ENCODE data around the gene ARHGEF17. TPM values are rescaled to one million over a fixed set of nuclear protein-coding genes. Genes with fewer than 3 reads are reported as not detected.

ARHGEF17 gene
- polyA plus RNA-seq, 3 donors, result 0.16 to 1.2 (median 0.55) TPM

DNA sequence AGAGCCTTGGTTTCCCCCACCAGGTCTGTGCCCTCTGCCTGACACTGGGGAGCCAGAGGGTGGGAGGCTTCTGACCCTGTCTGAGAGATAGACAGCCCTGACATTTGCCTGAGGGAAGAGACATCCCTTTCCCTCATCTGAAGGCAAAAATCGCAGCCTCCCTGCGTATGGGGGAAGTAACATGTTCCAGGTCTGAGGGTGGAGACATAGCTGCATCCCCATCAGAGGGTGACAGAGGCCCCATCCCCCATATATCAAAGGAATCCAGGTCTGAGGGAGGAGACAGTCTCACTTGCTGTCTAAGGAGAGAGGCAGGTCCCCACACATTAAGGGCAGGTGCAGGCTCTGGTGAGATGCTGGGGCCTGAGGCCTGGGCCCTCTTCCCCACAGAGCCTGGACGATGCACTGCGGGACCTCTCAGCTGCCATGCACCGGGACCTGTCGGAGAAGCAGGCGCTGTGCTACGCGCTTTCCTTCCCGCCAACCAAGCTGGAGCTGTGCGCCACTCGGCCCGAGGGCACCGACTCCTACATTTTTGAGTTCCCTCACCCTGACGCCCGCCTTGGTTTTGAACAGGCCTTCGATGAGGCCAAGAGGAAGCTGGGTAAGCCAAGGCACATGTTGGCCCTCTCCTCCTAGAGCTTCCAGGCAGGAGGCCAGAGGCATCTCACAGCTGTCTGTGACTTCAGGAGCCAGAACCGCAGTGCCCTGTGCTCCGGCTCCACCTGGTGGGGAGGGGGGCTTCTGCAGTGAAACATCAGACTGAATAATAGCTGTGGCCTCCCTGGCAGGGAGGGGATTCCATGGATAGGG, 52.1 kb downstream of the ARHGEF17 start:
- no peaks in the 10 kb centered on the region for H3K27me3 ChIP-seq (ENCODE audit: control insufficient read depth in 2 of 2, insufficient read depth in 2 of 2, low read length in 2 of 2)
- Mint-ChIP-seq H3K27me3 (ENCODE audit: low read depth in 3 of 3) (peaks cover 0 to 5% (median 1%) of the 10 kb centered on the region in 3 donors), H3K27ac (no peak overlapping the region), H3K4me1 (no peaks in the 10 kb centered on the region), H3K36me3 (no peaks in the 10 kb centered on the region), H3K4me3 (no peak overlapping the region), H3K9me3 (no peaks in the 10 kb centered on the region)
- H4K20me1 ChIP-seq (ENCODE audit: insufficient read depth, low read length), result no peaks in the 10 kb centered on the region
- TF ChIP-seq CTCF (IDR thresholded peaks at IDR 0.05), result peak; percentile 30
- WGBS (ENCODE audit: insufficient coverage), result 98% methylated on average over 17 of the region's 19 CpGs
- no peaks in the 10 kb centered on the region for H3K9me3 ChIP-seq (replicated peaks in 1 of 2; ENCODE audit: control insufficient read depth in 1 of 2, insufficient read depth in 1 of 2, low read length in 2 of 2)
- H3K4me2 ChIP-seq (replicated peaks; ENCODE audit: extremely low read depth, low read length, poor library complexity, severe bottlenecking), result no peak overlapping the region
- H3K4me1 ChIP-seq (ENCODE audit: control insufficient read depth in 1 of 2, insufficient read depth in 2 of 2, low read length in 2 of 2), result no peaks in the 10 kb centered on the region
- H3K9ac ChIP-seq (ENCODE audit: insufficient read depth, low read length, poor library complexity, severe bottlenecking), result no peak overlapping the region
- H3K27ac ChIP-seq (ENCODE audit: low read depth in 1 of 2, low read length in 2 of 2), result no peak overlapping the region
- H3K79me2 ChIP-seq (ENCODE audit: insufficient read depth, low read length), result no peaks in the 10 kb centered on the region
- H2AFZ ChIP-seq (ENCODE audit: insufficient read depth, low read depth, low read length, poor library complexity, severe bottlenecking), result no peak overlapping the region
- no peak overlapping the region for H3K4me3 ChIP-seq (replicated peaks in 1 of 3; ENCODE audit: low read depth in 2 of 3, low read length in 3 of 3)
- intact Hi-C loops (cut with micrococcal nuclease), result no loop called here
- no peaks in the 10 kb centered on the region for H3K36me3 ChIP-seq (replicated peaks in 1 of 2; ENCODE audit: control insufficient read depth in 1 of 2, insufficient read depth in 2 of 2, low read length in 2 of 2)
- no peak for DNase-seq

DNA sequence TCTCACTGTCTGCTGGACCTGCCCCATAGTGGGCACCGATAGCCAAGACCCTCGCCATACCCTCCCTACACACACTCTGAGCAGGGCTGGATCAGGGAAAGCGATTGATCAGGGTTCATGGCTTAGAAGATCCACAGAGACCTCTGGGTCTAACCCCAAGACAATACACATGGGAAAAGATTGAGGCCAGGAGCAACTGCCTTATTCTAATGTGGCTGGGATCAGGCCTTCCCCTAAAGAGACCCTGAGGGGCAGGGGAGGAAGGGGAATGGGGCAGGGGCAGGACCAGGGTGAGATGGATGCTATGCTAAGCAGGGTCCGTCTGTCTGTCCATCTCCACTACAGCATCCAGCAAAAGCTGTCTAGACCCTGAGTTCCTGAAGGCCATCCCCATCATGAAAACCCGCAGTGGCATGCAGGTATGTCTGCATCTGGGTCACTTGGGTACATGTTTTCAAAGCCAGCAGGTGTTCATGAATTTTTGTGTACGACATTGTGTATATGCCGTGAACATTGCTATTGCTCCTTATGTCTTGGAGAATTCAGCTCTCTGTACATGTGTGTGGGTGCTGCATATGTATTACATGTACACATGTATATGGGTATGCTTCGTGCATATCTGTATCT, 52.8 kb downstream of the ARHGEF17 start:
- Histone ChIP-seq H3K27ac (ENCODE audit: low read depth in 1 of 2, low read length in 2 of 2) (no peak overlapping the region), H3K4me1 (ENCODE audit: control insufficient read depth in 1 of 2, insufficient read depth in 2 of 2, low read length in 2 of 2) (peaks cover 1 to 3% of the 10 kb centered on the region in 2 donors), H3K36me3 (replicated peaks in 1 of 2; ENCODE audit: control insufficient read depth in 1 of 2, insufficient read depth in 2 of 2, low read length in 2 of 2) (no peaks in the 10 kb centered on the region), H3K9ac (ENCODE audit: insufficient read depth, low read length, poor library complexity, severe bottlenecking) (no peak overlapping the region), H3K4me3 (replicated peaks in 1 of 3; ENCODE audit: low read depth in 2 of 3, low read length in 3 of 3) (no peak overlapping the region), H3K79me2 (ENCODE audit: insufficient read depth, low read length) (no peaks in the 10 kb centered on the region), H3K27me3 (ENCODE audit: control insufficient read depth in 2 of 2, insufficient read depth in 2 of 2, low read length in 2 of 2) (no peaks in the 10 kb centered on the region), H4K20me1 (ENCODE audit: insufficient read depth, low read length) (no peaks in the 10 kb centered on the region), H3K9me3 (replicated peaks in 1 of 2; ENCODE audit: control insufficient read depth in 1 of 2, insufficient read depth in 1 of 2, low read length in 2 of 2) (no peaks in the 10 kb centered on the region), H3K4me2 (replicated peaks; ENCODE audit: extremely low read depth, low read length, poor library complexity, severe bottlenecking) (no peak overlapping the region), H2AFZ (ENCODE audit: insufficient read depth, low read depth, low read length, poor library complexity, severe bottlenecking) (no peak overlapping the region)
- no peak for DNase-seq
- no peak overlapping the region for H3K4me3 Mint-ChIP-seq
- no peak overlapping the region for H3K27ac Mint-ChIP-seq
- no peaks in the 10 kb centered on the region for H3K36me3 Mint-ChIP-seq
- no peaks in the 10 kb centered on the region for H3K9me3 Mint-ChIP-seq
- peaks cover 0 to 5% (median 1%) of the 10 kb centered on the region in 3 donors for H3K27me3 Mint-ChIP-seq (ENCODE audit: low read depth in 3 of 3)
- TF ChIP-seq CTCF (IDR thresholded peaks at IDR 0.05), result no peak
- H3K4me1 Mint-ChIP-seq, result peaks cover 2% of the 10 kb centered on the region
- intact Hi-C loops (cut with micrococcal nuclease), result no loop called here
- 96% methylated on average over 4 of the region's 8 CpGs for WGBS (ENCODE audit: insufficient coverage)
